Stomach (tissue), 9 donors: ENCODE measurements around the gene ANKRD13C. TPM values are rescaled to one million over a fixed set of nuclear protein-coding genes. Genes with fewer than 3 reads are reported as not detected.

Experiments used
- DNase-seq, 2 donors: peaks; one replicate each; pipeline versions ENCODE4 v3.0.0 to v3.0.0-alpha.2; 2013 to 2019
- H3K27ac ChIP-seq, 5 donors: fragments of 200-600 bp in 4 of 5; sonication (generic) in 4 of 5; one replicate each; pipeline ENCODE4 v1.5.1; 2013 to 2019; ENCODE audit warnings: mild to moderate bottlenecking in 1 of 5, moderate library complexity in 1 of 5
- H3K27me3 ChIP-seq, 3 donors: fragments of 200-600 bp; sonication (generic); one replicate each; pipeline ENCODE4 v1.5.1; 2017 to 2019; ENCODE audit warnings: mixed run types in 1 of 3
- H3K36me3 ChIP-seq, 4 donors: fragments of 200-600 bp; sonication (generic); 1 replicate in 3 of 4; 2 replicates in 1 of 4; pipeline ENCODE4 v1.5.1; 2016 to 2019
- H3K4me1 ChIP-seq, 4 donors: fragments of 200-600 bp; sonication (generic); one replicate each; pipeline ENCODE4 v1.5.1; 2016 to 2019
- H3K4me3 ChIP-seq, 4 donors: fragments of 200-600 bp; sonication (generic) in 3 of 4; one replicate each; pipeline ENCODE4 v1.5.1; 2016 to 2019; ENCODE audit warnings: mild to moderate bottlenecking in 1 of 4
- H3K9me3 ChIP-seq, 4 donors: fragments of 200-600 bp; sonication (generic); one replicate each; pipeline ENCODE4 v1.5.1; 2016 to 2019
- CTCF ChIP-seq, 7 experiments: fragments of 450-650 bp in 4 of 7; fragments of 200-600 bp in 3 of 7; sonication (generic) in 3 of 7; IDR thresholded peaks; one replicate each; pipeline ENCODE4 v1.5.1; 2016 to 2019; ENCODE audit warnings: antibody characterized with exemption in 7 of 7, control low read depth in 2 of 7, mild to moderate bottlenecking in 1 of 7
- EP300 ChIP-seq: sonication (generic); formaldehyde crosslinking; IDR thresholded peaks from one replicate; pipeline ENCODE4 v1.6.1; 2017; ENCODE audit warnings: antibody characterized with exemption
- POLR2A ChIP-seq, 4 donors: fragments of 450-650 bp; IDR thresholded peaks; one replicate each; pipeline ENCODE4 v1.6.1; 2016; ENCODE audit warnings: antibody characterized with exemption in 4 of 4, control low read depth in 2 of 4, mild to moderate bottlenecking in 1 of 4, moderate library complexity in 1 of 4
- POLR2AphosphoS5 ChIP-seq, 3 donors: sonication (generic); formaldehyde crosslinking; IDR thresholded peaks; one replicate each; pipeline ENCODE4 v1.6.1; 2016; ENCODE audit warnings: antibody characterized with exemption in 3 of 3
- WGBS, 5 donors: extraction: QIAGEN DNeasy Blood & Tissue Kit in 3 of 5; methylation state at CpG; one replicate each; pipeline versions ENCODE4 v1.1.5 to v1.1.7; 2013 to 2018; 5-methylcytosine and 5-hydroxymethylcytosine counted together
- intact Hi-C: fragments of 100-400 bp; cut with DNase I; formaldehyde crosslinking; loops from one replicate; pipeline ENCODE4 v1.15.1; 2023; ENCODE audit warnings: low total_unique reads
- polyA plus RNA-seq, 3 donors: library from polyadenylated mRNA; stranded (reverse); fragments of 200-250 nt; gene quantifications; one replicate each; pipeline ENCODE4 v1.2.3, GENCODE V29; 2013
- total RNA-seq, 5 donors: library from RNA; depleted of rRNA; stranded (reverse); fragments of >200 nt; gene quantifications; one replicate each; pipeline versions ENCODE4 v1.1.0 to v1.2.3, GENCODE V29; 2014 to 2016
- donor health status: healthy with polysubstance abuse.
- donor health status: Bipolar disorder and iron deficiency.
- donor health status: healthy.

Gene ANKRD13C
- total and polyA plus RNA-seq, 8 donors = 6.8 to 135 (median 15.7) TPM

DNA sequence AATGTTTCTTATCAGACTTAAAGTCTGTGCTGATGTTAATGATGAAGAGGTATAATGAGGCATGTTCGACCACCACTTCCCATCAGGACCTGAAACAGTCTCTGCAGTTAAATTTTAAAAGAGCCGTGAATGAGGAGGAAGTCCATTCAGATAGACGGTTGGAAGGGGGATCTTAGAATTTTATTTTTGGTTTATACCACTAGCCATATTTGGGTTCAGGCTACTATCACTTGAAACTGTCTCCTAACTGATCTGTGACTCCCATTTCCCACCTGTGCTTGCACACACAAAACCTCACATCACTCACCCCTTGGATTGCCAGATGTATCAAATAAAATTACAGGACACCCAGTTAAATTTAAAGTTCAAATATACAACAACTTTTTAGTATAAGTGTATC lies 9.9 kb upstream of the ANKRD13C start:
- H3K4me1 ChIP-seq = no peaks in the 10 kb centered on the region
- no peak for DNase-seq
- H3K27ac ChIP-seq = no peak overlapping the region
- no peaks in the 10 kb centered on the region for H3K27me3 ChIP-seq
- H3K4me3 ChIP-seq = no peak overlapping the region
- WGBS, 5 donors = 66 to 75% (median 71%) methylated on average over 3 of the region's 3 CpGs
- intact Hi-C loops = no loop called here
- H3K9me3 ChIP-seq = no peaks in the 10 kb centered on the region
- H3K36me3 ChIP-seq = peaks cover 0 to 17% (median 2%) of the 10 kb centered on the region in 4 donors
- TF ChIP-seq EP300 (no peak), POLR2A (IDR thresholded peaks at IDR 0.05) (no peak), CTCF (IDR thresholded peaks at IDR 0.05) (no peak), POLR2AphosphoS5 (IDR thresholded peaks at IDR 0.05) (no peak)

- Histone ChIP-seq H3K27ac (no peak overlapping the region), H3K4me1 (no peaks in the 10 kb centered on the region), H3K9me3 (no peaks in the 10 kb centered on the region), H3K36me3 (peaks cover 0 to under 1% (median 0%) of the 10 kb centered on the region in 4 donors), H3K4me3 (no peak overlapping the region), H3K27me3 (no peaks in the 10 kb centered on the region)
- DNase-seq = peak in 1 of 2 donors; percentile 7
- WGBS, 5 donors = 37 to 61% (median 55%) methylated on average over 3 of the region's 3 CpGs
- no peak for TF ChIP-seq POLR2A (IDR thresholded peaks at IDR 0.05)
- TF ChIP-seq CTCF (IDR thresholded peaks at IDR 0.05) = no peak
- intact Hi-C loops = no loop called here
Measured at GRCh38 chr1:70361727-70362398, 7.3 kb upstream of the ANKRD13C start.

GRCh38 chr1:70360321-70360720 lies 5.8 kb upstream of the ANKRD13C start:
- Histone ChIP-seq H3K27ac (no peak overlapping the region), H3K9me3 (no peaks in the 10 kb centered on the region), H3K4me1 (peaks cover 0 to 10% (median 7%) of the 10 kb centered on the region in 4 donors), H3K36me3 (no peaks in the 10 kb centered on the region), H3K4me3 (no peak overlapping the region), H3K27me3 (no peaks in the 10 kb centered on the region)
- intact Hi-C loops = no loop called here
- peak in 1 of 2 donors; percentile 2 for DNase-seq
- 57 to 71% (median 69%) methylated on average over 5 of the region's 5 CpGs for WGBS, 5 donors
- TF ChIP-seq EP300 (no peak), CTCF (IDR thresholded peaks at IDR 0.05) (no peak), POLR2A (IDR thresholded peaks at IDR 0.05) (no peak), POLR2AphosphoS5 (IDR thresholded peaks at IDR 0.05) (no peak)

GRCh38 chr1:70358921-70359564 lies 4.5 kb upstream of the ANKRD13C start:
- no peaks in the 10 kb centered on the region for H3K27me3 ChIP-seq
- no peak for DNase-seq
- no peak overlapping the region for H3K27ac ChIP-seq
- H3K36me3 ChIP-seq = no peaks in the 10 kb centered on the region
- peaks cover 0 to 14% (median 11%) of the 10 kb centered on the region in 4 donors for H3K4me1 ChIP-seq
- intact Hi-C loops = no loop called here
- no peak overlapping the region for H3K4me3 ChIP-seq
- no peaks in the 10 kb centered on the region for H3K9me3 ChIP-seq
- WGBS, 5 donors = 83 to 91% (median 87%) methylated on average over 7 of the region's 7 CpGs
- TF ChIP-seq EP300 (no peak), POLR2AphosphoS5 (IDR thresholded peaks at IDR 0.05) (no peak), CTCF (IDR thresholded peaks at IDR 0.05) (no peak), POLR2A (IDR thresholded peaks at IDR 0.05) (no peak)
